Fibroblast of the aortic adventitia (primary cell): Measurements from ENCODE around the gene LTBP1. TPM values are rescaled to one million over a fixed set of nuclear protein-coding genes. Genes with fewer than 3 reads are reported as not detected.
"Not testable (repeated sequence)": the region's sequence is repeated elsewhere in the genome, so short reads cannot be mapped to it uniquely, and the experiment has no call there.

ENCODE experiments used
- DNase-seq: peaks from one replicate; pipeline ENCODE4 v3.0.0-alpha.2; 2010; ENCODE audit warnings: low read depth
- H3K4me3 ChIP-seq: 2 replicates; pipeline ENCODE4 v1.5.1; 2011; ENCODE audit warnings: low read depth, mild to moderate bottlenecking, control low read depth, low read length, moderate library complexity
- CTCF ChIP-seq: IDR thresholded peaks from 2 replicates; pipeline ENCODE4 v1.5.1; 2011; ENCODE audit warnings: mild to moderate bottlenecking, low read length, control low read depth, inconsistent platforms; ENCODE audit not compliant: insufficient read depth
- total RNA-seq: library from RNA; depleted of rRNA; stranded (reverse); fragments of >200 nt; gene quantifications from 2 replicates; pipeline ENCODE4 v1.2.3, GENCODE V29; 2012; ENCODE audit warnings: low replicate concordance

LTBP1 gene
- total RNA-seq, 1 donor = 947 TPM

- no peak overlapping the region for H3K4me3 ChIP-seq
- no peak for DNase-seq
Observed at GRCh38 chr2:33052361-33052735, 105.6 kb downstream of the LTBP1 start.

DNA sequence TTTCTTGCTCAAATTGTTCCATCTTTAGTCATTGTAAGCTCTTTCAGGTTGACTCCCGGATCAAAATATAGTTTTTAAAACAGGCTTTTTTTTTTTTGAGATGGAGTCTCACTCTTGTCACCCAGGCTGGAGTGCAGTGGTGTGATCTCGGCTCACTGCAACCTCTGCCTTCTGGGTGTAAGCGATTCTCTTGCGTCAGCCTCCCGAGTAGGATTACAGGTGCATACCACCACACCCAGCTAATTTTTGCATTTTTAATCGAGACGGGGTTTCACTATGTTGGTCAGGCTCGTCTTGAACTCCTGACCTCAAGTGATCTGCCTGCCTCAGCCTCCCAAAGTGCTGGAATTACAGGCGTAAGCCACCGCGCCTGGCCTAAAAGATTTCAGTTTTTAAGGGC is 106.0 kb downstream of the LTBP1 start:
- not testable (repeated sequence) for DNase-seq, H3K4me3 ChIP-seq

More at GRCh38 chr2:33052361-33052735, 105.6 kb downstream of the LTBP1 start:
- no peak for TF ChIP-seq CTCF

- no peak for DNase-seq
- TF ChIP-seq CTCF = no peak
- no peak overlapping the region for H3K4me3 ChIP-seq
Observed at GRCh38 chr2:33056170-33056569, 109.4 kb downstream of the LTBP1 start.

- DNase-seq, H3K4me3 ChIP-seq: not testable (repeated sequence)
Observed at GRCh38 chr2:33057307-33058028, 110.7 kb downstream of the LTBP1 start.

DNA sequence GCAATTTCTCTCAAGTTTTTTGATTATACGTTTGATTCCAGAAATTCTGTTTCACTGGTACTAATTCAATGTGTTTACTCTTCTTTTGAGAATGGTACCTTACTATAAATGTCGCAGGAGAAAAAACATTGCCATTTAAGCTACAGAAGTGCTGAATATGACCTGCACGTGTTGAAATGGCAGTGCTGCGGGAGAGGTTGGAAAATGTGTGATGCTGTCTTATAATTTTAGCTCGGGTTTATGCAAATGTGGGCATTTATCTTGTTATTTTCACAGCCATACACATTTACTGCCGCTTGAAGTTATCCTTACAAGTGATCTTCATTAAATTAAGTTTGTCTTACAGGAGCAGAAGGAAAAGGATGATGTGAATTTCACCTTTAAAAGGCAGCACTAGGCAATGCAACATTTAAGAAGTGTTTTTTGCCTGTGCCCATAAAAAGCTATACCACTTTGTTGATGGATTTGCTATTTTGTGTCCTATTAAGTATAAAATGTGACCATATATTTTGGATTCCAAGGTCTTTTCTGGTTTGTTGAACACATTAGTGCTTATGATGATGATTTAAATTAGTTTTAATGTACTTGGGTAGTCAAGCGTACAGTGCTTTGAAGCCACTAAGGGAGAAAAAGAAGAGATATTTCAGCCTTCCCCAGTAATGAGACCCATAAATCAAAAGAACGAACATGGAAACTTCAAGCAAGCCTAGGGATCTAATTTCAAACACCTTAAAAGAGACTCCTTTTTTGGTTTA is 112.1 kb downstream of the LTBP1 start:
- DNase-seq = no peak
- TF ChIP-seq CTCF = no peak
- no peak overlapping the region for H3K4me3 ChIP-seq

DNA sequence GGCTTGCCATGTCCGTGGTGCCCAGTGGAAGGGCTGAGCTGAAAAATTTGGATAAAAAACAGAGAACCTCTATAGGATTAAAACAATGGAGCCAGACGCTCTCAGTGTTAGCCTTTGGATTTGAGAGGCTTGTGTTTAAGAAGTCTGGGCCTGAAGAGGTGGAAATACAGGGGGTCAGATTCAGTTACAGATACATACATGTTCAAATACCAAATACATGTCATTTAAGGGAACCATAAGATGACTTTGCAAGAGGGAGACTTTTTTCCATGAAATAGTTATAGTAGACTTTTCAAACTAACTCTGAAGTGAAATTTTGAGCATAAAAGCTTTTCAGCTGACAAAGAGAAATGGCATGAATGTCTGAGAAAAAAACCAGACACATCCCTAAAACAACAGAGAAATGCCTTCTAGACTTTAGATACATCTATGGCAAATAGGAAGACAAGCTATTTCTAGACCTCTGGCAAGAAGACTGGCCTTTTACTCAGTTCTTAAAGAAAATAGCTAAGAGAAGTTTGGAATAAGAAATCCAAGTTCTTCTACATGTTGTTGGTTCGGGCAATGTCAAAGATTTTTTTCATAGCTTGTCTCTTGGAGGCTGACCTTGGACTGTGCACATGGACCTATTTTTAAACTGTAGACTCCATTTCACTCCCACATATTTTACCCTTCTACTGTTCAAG is 112.9 kb downstream of the LTBP1 start:
- DNase-seq = peak; percentile 60
- no peak overlapping the region for H3K4me3 ChIP-seq
- no peak for TF ChIP-seq CTCF

- no peak for TF ChIP-seq CTCF
- no peak for DNase-seq
- H3K4me3 ChIP-seq = no peak overlapping the region
Observed at GRCh38 chr2:33060405-33060804, 113.7 kb downstream of the LTBP1 start.
